ENCODE results near the gene TNFRSF19. TPM values are rescaled to one million over a fixed set of nuclear protein-coding genes. Genes with fewer than 3 reads are reported as not detected.

Gene TNFRSF19
- total RNA-seq, 2 donors from 2014 or later, result 5.4 to 6.9 TPM

DNA sequence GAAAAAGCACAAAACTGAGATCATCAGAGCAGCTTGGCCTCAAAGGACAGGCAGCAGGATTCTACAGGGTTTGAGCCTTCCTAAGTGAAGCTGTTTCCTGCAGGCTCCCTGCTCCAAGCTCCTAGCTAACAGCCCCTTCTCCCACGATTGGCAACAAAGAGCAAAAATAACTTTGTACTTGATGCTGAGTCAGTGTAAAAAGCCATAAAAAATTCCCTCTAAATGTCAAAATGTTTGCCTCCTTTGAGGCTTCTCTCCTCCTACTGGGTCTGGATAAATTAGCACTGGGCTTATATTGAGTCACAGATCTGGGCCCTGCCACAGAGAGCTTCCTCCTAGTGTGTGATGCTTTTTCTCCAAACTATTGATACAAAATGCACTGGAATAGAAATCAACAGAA lies 153.3 kb downstream of the TNFRSF19 start:
- Histone ChIP-seq H3K36me3 (replicated peaks in 1 of 2; ENCODE audit: insufficient read depth in 1 of 2, low read depth in 2 of 2) (no peaks in the 10 kb centered on the region), H3K27me3 (no peaks in the 10 kb centered on the region), H3K4me1 (no peaks in the 10 kb centered on the region), H3K27ac (no peak overlapping the region), H3K9me3 (no peaks in the 10 kb centered on the region), H3K4me3 (no peak overlapping the region)
- WGBS, 2 donors, result 35 to 64% methylated on average over 1 of the region's 1 CpG
- TF ChIP-seq CTCF (IDR thresholded peaks at IDR 0.05) (no peak), POLR2A (IDR thresholded peaks at IDR 0.05) (no peak)
- intact Hi-C loops (cut with DNase I), result no loop called here
- ATAC-seq (no peak), DNase-seq (peak in 1 of 4 donors; percentile 13)

GRCh38 chr13:23724196-23724970 lies 154.2 kb downstream of the TNFRSF19 start:
- Histone ChIP-seq H3K9me3 (no peaks in the 10 kb centered on the region), H3K36me3 (replicated peaks in 1 of 2; ENCODE audit: insufficient read depth in 1 of 2, low read depth in 2 of 2) (no peaks in the 10 kb centered on the region), H3K27ac (no peak overlapping the region), H3K4me3 (no peak overlapping the region), H3K27me3 (no peaks in the 10 kb centered on the region), H3K4me1 (no peaks in the 10 kb centered on the region)
- WGBS, 2 donors, result 90 to 94% methylated on average over 7 of the region's 7 CpGs
- intact Hi-C loops (cut with DNase I), result no loop called here
- no peak for TF ChIP-seq POLR2A (IDR thresholded peaks at IDR 0.05)
- TF ChIP-seq CTCF (IDR thresholded peaks at IDR 0.05), result no peak
- ATAC-seq, result no peak
- DNase-seq, result no peak

Other genes with a start within 250 kb of the TNFRSF19 start
- gene SACS, start 136.7 kb upstream of the TNFRSF19 start, total RNA-seq, result 10 to 100 TPM in 1 of 2 donors, 1 to 10 TPM in 1; 8.6 to 10.5 TPM

Measured in body of pancreas (tissue), 4 donors.